ENCODE data around the gene SLC26A2. TPM values are rescaled to one million over a fixed set of nuclear protein-coding genes. Genes with fewer than 3 reads are reported as not detected.
"Not testable (repeated sequence)": the region's sequence is repeated elsewhere in the genome, so short reads cannot be mapped to it uniquely, and the experiment has no call there.

Gene SLC26A2
- total RNA-seq, 1 donor from 2014 or later = 18.9 TPM

DNA sequence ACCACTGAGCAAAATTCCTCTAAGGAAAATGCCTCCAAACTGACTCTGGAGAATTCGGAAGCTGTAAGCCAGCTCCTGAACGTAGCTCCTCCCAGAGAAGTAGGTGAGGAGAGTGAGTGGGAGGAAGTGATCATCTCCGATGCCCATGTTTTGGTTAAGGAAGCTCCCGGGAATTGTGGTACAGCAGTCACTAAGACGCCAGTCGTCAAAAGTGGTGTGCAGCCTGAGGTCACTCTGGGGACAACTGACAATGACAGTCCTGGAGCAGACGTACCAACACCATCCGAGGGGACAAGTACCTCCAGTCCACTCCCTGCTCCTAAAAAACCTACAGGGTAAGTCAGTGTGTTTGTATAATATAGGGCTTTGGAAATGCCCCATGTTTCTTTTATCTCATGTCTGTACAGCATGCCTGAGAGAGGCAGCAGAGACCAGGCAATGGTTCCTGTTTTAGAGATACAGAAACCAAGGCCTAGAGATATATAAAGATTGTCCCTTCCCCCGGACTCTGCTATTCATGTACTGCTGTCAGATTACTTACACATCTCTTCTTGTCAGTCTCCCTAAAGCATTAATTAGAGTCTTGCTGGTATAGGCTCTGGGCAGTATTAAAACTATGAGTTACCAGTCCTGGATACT is 63.9 kb downstream of the SLC26A2 start:
- Histone ChIP-seq H3K4me1 (peaks cover 9% of the 10 kb centered on the region), H3K36me3 (peaks cover 93% of the 10 kb centered on the region), H3K27ac (no peak overlapping the region), H3K9me3 (no peaks in the 10 kb centered on the region), H3K4me3 (no peak overlapping the region), H3K27me3 (no peaks in the 10 kb centered on the region)
- ATAC-seq (peak; percentile 34), DNase-seq (no peak)
- TF ChIP-seq, protein P1, sequence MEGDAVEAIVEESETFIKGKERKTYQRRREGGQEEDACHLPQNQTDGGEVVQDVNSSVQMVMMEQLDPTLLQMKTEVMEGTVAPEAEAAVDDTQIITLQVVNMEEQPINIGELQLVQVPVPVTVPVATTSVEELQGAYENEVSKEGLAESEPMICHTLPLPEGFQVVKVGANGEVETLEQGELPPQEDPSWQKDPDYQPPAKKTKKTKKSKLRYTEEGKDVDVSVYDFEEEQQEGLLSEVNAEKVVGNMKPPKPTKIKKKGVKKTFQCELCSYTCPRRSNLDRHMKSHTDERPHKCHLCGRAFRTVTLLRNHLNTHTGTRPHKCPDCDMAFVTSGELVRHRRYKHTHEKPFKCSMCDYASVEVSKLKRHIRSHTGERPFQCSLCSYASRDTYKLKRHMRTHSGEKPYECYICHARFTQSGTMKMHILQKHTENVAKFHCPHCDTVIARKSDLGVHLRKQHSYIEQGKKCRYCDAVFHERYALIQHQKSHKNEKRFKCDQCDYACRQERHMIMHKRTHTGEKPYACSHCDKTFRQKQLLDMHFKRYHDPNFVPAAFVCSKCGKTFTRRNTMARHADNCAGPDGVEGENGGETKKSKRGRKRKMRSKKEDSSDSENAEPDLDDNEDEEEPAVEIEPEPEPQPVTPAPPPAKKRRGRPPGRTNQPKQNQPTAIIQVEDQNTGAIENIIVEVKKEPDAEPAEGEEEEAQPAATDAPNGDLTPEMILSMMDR (IDR thresholded peaks at IDR 0.05) = peak; percentile 9
- intact Hi-C loops (cut with DNase I) = no loop called here

DNA sequence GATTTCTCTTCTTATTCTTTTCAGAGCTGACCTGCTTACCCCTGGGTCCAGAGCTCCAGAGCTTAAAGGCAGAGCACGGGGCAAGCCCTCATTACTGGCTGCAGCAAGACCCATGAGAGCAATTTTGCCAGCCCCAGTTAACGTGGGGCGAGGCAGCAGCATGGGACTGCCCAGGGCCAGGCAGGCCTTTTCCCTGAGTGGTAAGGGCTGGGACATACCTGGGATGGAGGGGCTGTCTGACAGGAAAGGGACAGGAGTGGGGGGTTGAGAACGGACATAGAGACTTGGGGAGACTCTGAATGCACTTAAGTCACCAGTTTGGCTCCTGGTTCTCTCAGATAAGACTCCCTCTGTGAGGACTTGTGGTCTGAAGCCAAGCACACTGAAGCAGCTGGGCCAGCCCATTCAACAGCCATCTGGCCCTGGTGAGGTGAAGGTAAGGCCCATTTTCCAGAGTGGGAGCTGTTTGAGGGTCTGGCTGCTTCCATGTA is 66.2 kb downstream of the SLC26A2 start:
- Histone ChIP-seq H3K4me3 (no peak overlapping the region), H3K4me1 (peaks cover 3% of the 10 kb centered on the region), H3K27ac (no peak overlapping the region), H3K36me3 (peaks cover 93% of the 10 kb centered on the region), H3K9me3 (no peaks in the 10 kb centered on the region), H3K27me3 (no peaks in the 10 kb centered on the region)
- DNase-seq (no peak), ATAC-seq (no peak)
- intact Hi-C loops (cut with DNase I) = no loop called here
- TF ChIP-seq, protein P1 (IDR thresholded peaks at IDR 0.05) = no peak

DNA sequence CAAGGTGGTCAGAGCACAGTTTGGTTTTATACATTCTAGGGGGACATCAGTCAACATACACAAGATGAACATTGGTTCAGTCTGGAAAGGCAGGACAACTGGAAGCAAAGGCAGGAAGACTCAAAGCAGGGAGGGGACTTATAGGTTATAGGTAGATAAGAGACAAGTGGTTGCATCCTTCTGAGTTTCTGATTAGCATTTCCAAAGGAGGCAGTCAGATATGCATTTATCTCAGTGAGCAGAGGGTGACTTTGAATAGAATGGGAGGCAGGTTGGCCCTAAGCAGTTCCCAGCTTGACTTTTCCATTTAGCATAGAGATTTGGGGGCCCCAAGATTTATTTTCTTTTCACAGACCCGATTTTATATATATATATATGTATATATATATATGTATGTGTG is 67.5 kb downstream of the SLC26A2 start:
- ATAC-seq; intact Hi-C loops (cut with DNase I): not testable (repeated sequence)
- H3K36me3 ChIP-seq = peaks cover 97% of the 10 kb centered on the region

DNA sequence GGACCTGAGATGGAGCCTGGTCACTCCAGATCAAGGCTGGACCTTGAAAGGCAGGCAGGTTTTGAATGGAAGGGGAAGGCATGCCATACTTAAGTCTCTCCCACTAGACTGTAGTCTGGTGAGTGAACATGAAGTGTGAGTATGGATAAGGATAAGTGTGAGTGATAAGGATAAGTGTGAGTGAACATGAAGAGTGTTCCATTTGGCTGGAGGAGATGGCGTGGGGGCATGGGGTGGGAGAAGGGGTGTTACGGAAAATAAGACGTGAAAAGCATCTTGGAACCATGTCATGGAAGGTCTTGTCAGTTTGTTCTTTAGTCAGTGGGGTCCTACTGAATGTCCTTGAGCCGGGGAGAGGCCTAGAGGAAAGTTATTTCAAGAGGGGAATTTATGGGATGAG is 72.8 kb downstream of the SLC26A2 start:
- Histone ChIP-seq H3K27ac (no peak overlapping the region), H3K27me3 (no peaks in the 10 kb centered on the region), H3K9me3 (no peaks in the 10 kb centered on the region), H3K4me1 (no peaks in the 10 kb centered on the region), H3K4me3 (no peak overlapping the region), H3K36me3 (peaks cover 99% of the 10 kb centered on the region)
- intact Hi-C loops (cut with DNase I) = no loop called here
- no peak for ATAC-seq
- no peak for DNase-seq
- TF ChIP-seq, protein P1 (IDR thresholded peaks at IDR 0.05) = no peak

More for the DNA sequence above, 67.5 kb downstream of the SLC26A2 start:
- not testable (repeated sequence) for H3K9me3 ChIP-seq, H3K27me3 ChIP-seq, H3K4me1 ChIP-seq, DNase-seq, H3K27ac ChIP-seq, H3K4me3 ChIP-seq

DNA sequence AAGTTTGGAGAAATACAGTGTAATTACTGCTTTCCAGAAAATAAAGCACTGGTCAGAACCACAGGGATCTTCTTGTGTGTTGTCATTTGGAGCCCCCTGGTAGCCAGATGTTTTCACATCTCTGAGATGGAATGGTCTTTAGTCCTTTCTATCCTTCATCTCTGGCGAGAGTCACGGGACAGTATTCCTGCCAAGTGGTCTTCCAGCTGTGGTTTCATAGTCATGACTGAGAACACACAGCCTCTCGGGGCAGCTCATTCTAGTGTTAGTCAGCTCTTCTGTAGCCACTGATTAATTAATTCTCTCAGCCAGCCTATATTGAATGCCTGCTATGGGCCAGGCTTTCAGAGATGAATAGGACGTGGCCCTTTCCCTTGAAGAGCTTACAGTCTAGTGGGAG is 74.1 kb downstream of the SLC26A2 start:
- H3K4me3 ChIP-seq = no peak overlapping the region
- no peaks in the 10 kb centered on the region for H3K27me3 ChIP-seq
- DNase-seq = no peak
- ATAC-seq = no peak
- no peak overlapping the region for H3K27ac ChIP-seq
- H3K4me1 ChIP-seq = no peaks in the 10 kb centered on the region
- H3K9me3 ChIP-seq = no peaks in the 10 kb centered on the region
- intact Hi-C loops (cut with DNase I) = no loop called here
- TF ChIP-seq, protein P1 (IDR thresholded peaks at IDR 0.05) = no peak
- peaks cover 100% of the 10 kb centered on the region for H3K36me3 ChIP-seq

DNA sequence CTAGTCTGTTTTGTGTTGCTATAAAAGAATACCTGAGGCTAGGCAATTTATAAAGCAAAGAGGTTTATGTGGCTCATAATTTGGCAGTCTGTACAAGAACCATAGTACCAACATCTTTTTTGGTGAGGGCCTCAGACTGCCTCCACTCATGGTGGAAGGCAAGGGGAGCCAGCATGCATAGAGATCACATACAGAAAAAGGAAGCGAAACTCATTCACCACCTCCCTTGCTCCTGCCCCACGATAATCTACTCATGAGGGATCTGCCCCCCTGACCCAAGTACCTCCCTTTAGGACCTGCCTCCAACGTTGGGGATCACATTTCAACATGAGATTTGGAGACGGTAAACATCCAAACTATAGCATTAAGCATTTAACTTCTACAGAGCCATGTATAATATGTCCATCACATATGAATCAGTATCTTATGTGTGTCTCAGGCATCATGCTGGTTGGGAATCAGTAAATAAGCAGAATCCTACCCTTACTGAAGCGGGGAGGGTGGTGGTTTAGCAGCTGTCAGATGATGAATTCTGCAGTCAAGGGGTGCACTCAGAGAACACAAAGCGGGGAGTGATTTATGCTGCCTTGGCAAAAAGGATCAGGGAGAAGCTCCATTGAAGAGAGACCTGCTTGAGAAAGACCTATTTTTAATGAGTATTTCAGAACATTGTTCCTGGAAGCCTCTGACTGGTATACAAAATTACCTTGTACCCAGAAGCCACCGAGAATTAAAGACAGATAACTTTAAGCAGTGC is 74.8 kb downstream of the SLC26A2 start:
- no peak overlapping the region for H3K4me3 ChIP-seq
- DNase-seq = no peak
- intact Hi-C loops (cut with DNase I) = no loop called here
- no peak overlapping the region for H3K27ac ChIP-seq
- ATAC-seq = peak; percentile 39
- no peaks in the 10 kb centered on the region for H3K27me3 ChIP-seq
- no peaks in the 10 kb centered on the region for H3K4me1 ChIP-seq
- no peaks in the 10 kb centered on the region for H3K9me3 ChIP-seq
- H3K36me3 ChIP-seq = peaks cover 100% of the 10 kb centered on the region
- TF ChIP-seq, protein P1 (IDR thresholded peaks at IDR 0.05) = no peak

Measured in upper lobe of right lung (tissue), 1 donor.